Esophagus muscularis mucosa (tissue), 4 donors: ENCODE results near the gene IQGAP2. TPM values are rescaled to one million over a fixed set of nuclear protein-coding genes. Genes with fewer than 3 reads are reported as not detected.

Experiments
- DNase-seq: peaks from one replicate; pipeline ENCODE4 v3.0.0-alpha.2; 2017; ENCODE audit errors: extremely low spot score
- H3K27ac ChIP-seq, 4 donors: fragments of 200-600 bp; sonication (generic); replicated peaks in 1 of 4; 1 replicate in 3 of 4; 2 replicates in 1 of 4; pipeline ENCODE4 v1.5.1; 2016 to 2019; ENCODE audit warnings: mild to moderate bottlenecking in 1 of 4
- H3K27me3 ChIP-seq, 4 donors: fragments of 200-600 bp; sonication (generic); one replicate each; pipeline versions ENCODE4 v1.5.1 to v1.6.0; 2016 to 2019
- H3K36me3 ChIP-seq, 4 donors: fragments of 200-600 bp; sonication (generic); one replicate each; pipeline ENCODE4 v1.5.1; 2016 to 2019
- H3K4me1 ChIP-seq, 4 donors: fragments of 200-600 bp; sonication (generic); one replicate each; pipeline ENCODE4 v1.5.1; 2016 to 2019
- H3K4me3 ChIP-seq, 4 donors: fragments of 200-600 bp; sonication (generic); 1 replicate in 2 of 4; 2 replicates in 2 of 4; pipeline ENCODE4 v1.5.1; 2016 to 2019; ENCODE audit warnings: mild to moderate bottlenecking in 4 of 4, moderate library complexity in 1 of 4
- H3K9me3 ChIP-seq, 4 donors: fragments of 200-600 bp; sonication (generic); 1 replicate in 3 of 4; 2 replicates in 1 of 4; pipeline ENCODE4 v1.5.1; 2016 to 2019
- EP300 ChIP-seq: sonication (generic); formaldehyde crosslinking; IDR thresholded peaks from one replicate; pipeline ENCODE4 v1.6.1; 2017; ENCODE audit warnings: antibody characterized with exemption
- POLR2A ChIP-seq: fragments of 450-650 bp; IDR thresholded peaks from one replicate; pipeline ENCODE4 v1.6.1; 2017; ENCODE audit warnings: antibody characterized with exemption, moderate library complexity, mild to moderate bottlenecking, low read depth
- POLR2AphosphoS5 ChIP-seq, 2 donors: sonication (generic); formaldehyde crosslinking; IDR thresholded peaks; one replicate each; pipeline ENCODE4 v1.6.1; 2017; ENCODE audit warnings: antibody characterized with exemption in 2 of 2
- WGBS: methylation state at CpG from one replicate; pipeline ENCODE4 v1.1.5; 2018; 5-methylcytosine and 5-hydroxymethylcytosine counted together
- intact Hi-C: fragments of 100-400 bp; cut with DNase I; formaldehyde crosslinking; loops from one replicate; pipeline ENCODE4 v1.15.1; 2023
- total RNA-seq, 4 donors: library from RNA; depleted of rRNA; stranded (reverse); fragments of >200 nt; gene quantifications; one replicate each; pipeline versions ENCODE4 v1.1.0 to v1.2.1, GENCODE V29; 2016
- TF ChIP-seq, protein P1 (sequence below), 3 experiments: fragments of 200-600 bp in 2 of 3; fragments of 450-650 bp in 1 of 3; sonication (generic) in 2 of 3; IDR thresholded peaks; one replicate each; pipeline ENCODE4 v1.5.1; 2017 to 2019; ENCODE audit warnings: antibody characterized with exemption in 3 of 3, mild to moderate bottlenecking in 2 of 3, moderate library complexity in 1 of 3

The IQGAP2 gene
- total RNA-seq, 4 donors from 2014 or later = 14.9 to 30.7 (median 20.8) TPM

DNA sequence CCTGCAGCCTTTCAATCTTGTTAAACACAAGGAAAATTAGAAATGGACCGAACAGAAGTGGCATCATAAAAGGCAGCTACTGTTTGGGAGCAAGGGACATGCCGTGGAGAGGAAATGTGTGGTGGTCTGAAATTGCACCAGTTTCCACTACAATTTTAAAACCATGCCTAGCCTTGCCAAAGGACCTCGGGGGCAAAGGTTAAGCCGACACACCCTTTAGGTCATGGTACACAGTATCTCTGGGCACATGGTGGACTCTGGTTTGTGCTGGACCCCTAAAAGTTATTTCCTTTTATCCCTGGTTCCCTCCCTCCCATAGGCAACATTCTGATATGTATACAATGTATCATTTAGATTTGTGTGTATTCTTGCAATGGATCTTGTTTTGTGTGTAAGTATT is 142.1 kb downstream of the IQGAP2 start:
- peaks cover 0 to 10% (median 5%) of the 10 kb centered on the region in 4 donors for H3K4me1 ChIP-seq
- DNase-seq = no peak
- no peaks in the 10 kb centered on the region for H3K9me3 ChIP-seq
- no peaks in the 10 kb centered on the region for H3K27me3 ChIP-seq
- no peak overlapping the region for H3K27ac ChIP-seq
- intact Hi-C loops = no loop called here
- no peak overlapping the region for H3K4me3 ChIP-seq
- 84% methylated on average over 4 of the region's 4 CpGs for whole genome bisulfite sequencing
- no peaks in the 10 kb centered on the region for H3K36me3 ChIP-seq
- TF ChIP-seq POLR2A = no peak
- no peak for TF ChIP-seq EP300
- TF ChIP-seq, protein P1, sequence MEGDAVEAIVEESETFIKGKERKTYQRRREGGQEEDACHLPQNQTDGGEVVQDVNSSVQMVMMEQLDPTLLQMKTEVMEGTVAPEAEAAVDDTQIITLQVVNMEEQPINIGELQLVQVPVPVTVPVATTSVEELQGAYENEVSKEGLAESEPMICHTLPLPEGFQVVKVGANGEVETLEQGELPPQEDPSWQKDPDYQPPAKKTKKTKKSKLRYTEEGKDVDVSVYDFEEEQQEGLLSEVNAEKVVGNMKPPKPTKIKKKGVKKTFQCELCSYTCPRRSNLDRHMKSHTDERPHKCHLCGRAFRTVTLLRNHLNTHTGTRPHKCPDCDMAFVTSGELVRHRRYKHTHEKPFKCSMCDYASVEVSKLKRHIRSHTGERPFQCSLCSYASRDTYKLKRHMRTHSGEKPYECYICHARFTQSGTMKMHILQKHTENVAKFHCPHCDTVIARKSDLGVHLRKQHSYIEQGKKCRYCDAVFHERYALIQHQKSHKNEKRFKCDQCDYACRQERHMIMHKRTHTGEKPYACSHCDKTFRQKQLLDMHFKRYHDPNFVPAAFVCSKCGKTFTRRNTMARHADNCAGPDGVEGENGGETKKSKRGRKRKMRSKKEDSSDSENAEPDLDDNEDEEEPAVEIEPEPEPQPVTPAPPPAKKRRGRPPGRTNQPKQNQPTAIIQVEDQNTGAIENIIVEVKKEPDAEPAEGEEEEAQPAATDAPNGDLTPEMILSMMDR (IDR thresholded peaks at IDR 0.05) = no peak
- TF ChIP-seq POLR2AphosphoS5 (IDR thresholded peaks at IDR 0.05) = no peak

DNA sequence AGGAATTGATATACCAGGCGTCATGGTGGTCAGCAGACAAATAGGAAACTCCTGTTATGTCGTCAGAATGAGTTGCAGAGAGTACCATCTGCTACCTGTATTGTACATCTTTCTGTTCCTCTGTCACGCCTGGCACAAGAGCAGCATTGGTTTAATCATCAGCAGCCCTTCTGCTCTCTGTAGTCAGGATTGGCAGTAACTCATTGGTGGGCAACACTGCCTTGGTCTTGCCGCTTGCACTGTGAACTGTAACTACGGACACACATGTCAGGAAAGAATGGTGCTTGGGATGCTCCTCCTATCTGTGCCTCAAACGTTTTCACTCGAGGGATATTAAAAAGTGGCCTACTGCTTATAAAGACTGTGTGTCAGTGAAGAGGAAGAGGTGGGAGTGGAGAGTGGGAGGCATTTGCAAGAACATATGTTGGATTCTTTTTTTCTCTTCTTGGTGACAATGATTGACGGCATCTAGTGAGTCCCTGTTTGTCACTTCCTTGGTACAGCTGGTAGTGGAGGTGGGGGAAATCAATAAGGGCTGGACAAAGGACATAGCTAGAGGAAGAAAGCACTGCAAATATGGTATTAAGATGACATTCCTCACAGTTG is 143.5 kb downstream of the IQGAP2 start:
- intact Hi-C loops = no loop called here

DNA sequence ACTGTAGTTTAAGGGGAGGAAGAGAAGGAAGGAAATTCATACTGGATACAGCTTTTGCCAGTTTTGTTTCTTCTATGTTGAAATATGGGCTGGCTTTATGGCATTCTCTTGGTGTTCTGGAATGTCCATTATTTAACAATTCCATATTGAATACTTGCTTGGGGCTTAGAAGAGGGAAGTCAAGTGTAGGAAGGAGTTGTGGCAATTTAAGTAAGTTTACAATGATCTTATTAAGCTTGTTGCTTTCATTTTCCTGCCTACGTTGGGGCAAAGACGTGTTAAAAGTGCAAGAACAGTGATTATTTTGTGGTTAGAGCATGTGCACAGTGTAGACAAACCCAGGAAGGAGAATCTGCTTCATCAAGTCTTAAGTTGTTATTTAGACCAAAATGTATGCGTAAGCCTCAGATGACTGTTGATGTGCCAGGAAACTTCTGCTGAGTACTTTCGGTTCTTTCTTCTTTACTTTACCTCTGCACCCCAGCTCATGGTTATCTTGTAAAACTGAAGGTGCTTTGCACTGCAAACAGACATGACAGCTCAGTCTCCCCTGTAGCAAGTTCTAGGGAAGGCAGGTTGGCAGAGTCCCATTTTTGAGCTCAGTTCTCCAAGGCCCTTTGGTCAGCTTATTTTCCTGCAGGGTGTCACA is 144.3 kb downstream of the IQGAP2 start:
- H3K27me3 ChIP-seq = no peaks in the 10 kb centered on the region
- H3K36me3 ChIP-seq = no peaks in the 10 kb centered on the region
- 45% methylated on average over 4 of the region's 4 CpGs for WGBS
- no peaks in the 10 kb centered on the region for H3K9me3 ChIP-seq
- peak overlapping the region in 3 of 4 donors; percentile 3 to 22 (median 15) for H3K4me3 ChIP-seq
- peak overlapping the region; percentile 2 to 44 (median 40) for H3K27ac ChIP-seq
- intact Hi-C loops = no loop called here
- TF ChIP-seq EP300 = no peak
- TF ChIP-seq, protein P1 (IDR thresholded peaks at IDR 0.05) = no peak
- peak; percentile 22 for TF ChIP-seq POLR2A
- peaks cover 0 to 10% (median 5%) of the 10 kb centered on the region in 4 donors for H3K4me1 ChIP-seq
- DNase-seq = no peak

More for the DNA sequence above, 143.5 kb downstream of the IQGAP2 start:
- Histone ChIP-seq H3K9me3 (no peaks in the 10 kb centered on the region), H3K27me3 (no peaks in the 10 kb centered on the region), H3K4me3 (no peak overlapping the region), H3K4me1 (peaks cover 0 to 10% (median 5%) of the 10 kb centered on the region in 4 donors), H3K36me3 (no peaks in the 10 kb centered on the region), H3K27ac (peak overlapping the region; percentile 2 to 43 (median 38))
- no peak for TF ChIP-seq EP300
- TF ChIP-seq, protein P1 (IDR thresholded peaks at IDR 0.05) = no peak
- TF ChIP-seq POLR2AphosphoS5 (IDR thresholded peaks at IDR 0.05) = no peak
- no peak for TF ChIP-seq POLR2A
- 62% methylated on average over 8 of the region's 8 CpGs for WGBS
- no peak for DNase-seq

DNA sequence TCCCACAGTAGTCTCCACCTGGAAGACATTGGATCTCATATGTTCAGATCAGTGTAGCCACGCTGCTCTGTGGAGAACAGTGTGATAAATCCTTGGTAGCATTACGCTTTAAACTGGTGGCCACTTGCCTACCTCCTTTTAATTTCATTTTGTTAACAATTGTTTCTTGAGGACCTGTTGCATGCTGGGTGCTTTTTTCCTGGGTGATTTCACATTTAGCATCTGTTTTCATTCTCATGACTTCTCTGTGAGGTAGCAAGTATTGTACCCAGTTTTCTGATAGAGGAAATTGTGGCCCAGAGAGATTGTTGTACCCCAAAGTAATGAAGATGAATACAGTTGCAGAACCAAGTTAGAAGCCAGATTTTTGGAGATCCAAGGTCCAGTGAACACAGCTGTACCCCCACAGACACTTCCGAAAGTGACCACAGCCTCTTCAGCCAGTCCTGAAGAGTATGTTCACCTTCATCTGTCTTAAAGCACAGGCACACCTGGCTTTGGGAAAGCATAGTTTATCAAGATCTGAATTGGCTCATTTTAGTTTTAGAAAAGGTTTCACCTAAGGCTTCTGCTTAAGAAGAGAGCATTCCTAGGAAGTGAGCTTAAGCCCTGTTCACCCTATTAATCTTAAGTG is 144.9 kb downstream of the IQGAP2 start:
- WGBS = 92% methylated on average over 3 of the region's 3 CpGs
- peak overlapping the region; percentile 2 to 44 (median 16) for H3K27ac ChIP-seq
- TF ChIP-seq POLR2AphosphoS5 (IDR thresholded peaks at IDR 0.05) (no peak), EP300 (no peak), POLR2A (no peak)
- TF ChIP-seq, protein P1 (IDR thresholded peaks at IDR 0.05) = no peak
- no peaks in the 10 kb centered on the region for H3K9me3 ChIP-seq
- no peaks in the 10 kb centered on the region for H3K27me3 ChIP-seq
- H3K36me3 ChIP-seq = no peaks in the 10 kb centered on the region
- H3K4me3 ChIP-seq = peak overlapping the region in 2 of 4 donors; percentile 15 to 22
- peaks cover 0 to 10% (median 5%) of the 10 kb centered on the region in 4 donors for H3K4me1 ChIP-seq
- intact Hi-C loops = no loop called here
- DNase-seq = no peak
